Mesenchymal stem cell (in vitro differentiated cells and primary cell): ENCODE measurements around the gene PPFIA4.

Source experiments
- DNase-seq: peaks from one replicate; pipeline ENCODE4 v3.0.0-alpha.2; 2013
- H2AFZ ChIP-seq: one replicate; pipeline ENCODE4 v1.6.1; 2013; ENCODE audit warnings: low read depth, mild to moderate bottlenecking, control low read depth, inconsistent platforms, low read length, moderate library complexity
- H2AK5ac ChIP-seq: 2 replicates; pipeline ENCODE4 v1.6.1; 2013; ENCODE audit warnings: low read length, moderate library complexity, mild to moderate bottlenecking, inconsistent platforms; ENCODE audit not compliant: severe bottlenecking
- H2BK120ac ChIP-seq: one replicate; pipeline ENCODE4 v1.6.1; 2013; ENCODE audit warnings: low read depth, mild to moderate bottlenecking, inconsistent platforms, low read length, moderate library complexity
- H2BK12ac ChIP-seq, 2 experiments: one replicate each; pipeline ENCODE4 v1.6.1; 2013; ENCODE audit warnings: inconsistent platforms in 2 of 2, low read length in 2 of 2, mild to moderate bottlenecking in 2 of 2, moderate library complexity in 2 of 2, control low read depth in 1 of 2
- H2BK15ac ChIP-seq: one replicate; pipeline ENCODE4 v1.6.1; 2013; ENCODE audit warnings: mild to moderate bottlenecking, low read depth, inconsistent platforms; ENCODE audit not compliant: poor library complexity, severe bottlenecking
- H2BK5ac ChIP-seq: 2 replicates; pipeline ENCODE4 v1.6.1; 2013; ENCODE audit warnings: low read depth, mild to moderate bottlenecking, low read length, control low read depth, inconsistent platforms; ENCODE audit not compliant: poor library complexity, severe bottlenecking
- H3K14ac ChIP-seq, 2 experiments: one replicate each; pipeline ENCODE4 v1.6.1; 2013; ENCODE audit warnings: inconsistent platforms in 2 of 2, low read length in 2 of 2, control low read depth in 1 of 2, mild to moderate bottlenecking in 1 of 2, moderate library complexity in 1 of 2
- H3K18ac ChIP-seq, 2 experiments: one replicate each; pipeline ENCODE4 v1.6.1; 2013; ENCODE audit warnings: inconsistent platforms in 2 of 2, low read length in 2 of 2, control low read depth in 1 of 2, low read depth in 1 of 2, mild to moderate bottlenecking in 1 of 2
- H3K23ac ChIP-seq, 2 experiments: one replicate each; pipeline ENCODE4 v1.6.1; 2013; ENCODE audit warnings: inconsistent platforms in 2 of 2, low read length in 2 of 2, mild to moderate bottlenecking in 2 of 2, moderate library complexity in 2 of 2, control low read depth in 1 of 2
- H3K27ac ChIP-seq: 2 replicates; pipeline ENCODE4 v1.5.1; 2013; ENCODE audit warnings: mild to moderate bottlenecking, moderate library complexity, low read length, control low read depth, inconsistent platforms; ENCODE audit not compliant: poor library complexity, severe bottlenecking
- H3K27me3 ChIP-seq, 2 experiments: 2 replicates each; pipeline versions ENCODE4 v1.6.1 to v1.7.0; 2013; ENCODE audit warnings: low read length in 2 of 2, mild to moderate bottlenecking in 2 of 2, moderate library complexity in 2 of 2, control low read depth in 1 of 2, inconsistent platforms in 1 of 2; ENCODE audit not compliant: control insufficient read depth in 1 of 2, insufficient read depth in 1 of 2
- H3K36me3 ChIP-seq, 2 experiments: 2 replicates each; pipeline versions ENCODE4 v1.6.1 to v1.7.0; 2013; ENCODE audit warnings: low read length in 2 of 2, control low read depth in 1 of 2, inconsistent platforms in 1 of 2, low read depth in 1 of 2, mild to moderate bottlenecking in 1 of 2; ENCODE audit not compliant: insufficient read depth in 2 of 2, control insufficient read depth in 1 of 2
- H3K4ac ChIP-seq, 2 experiments: one replicate each; pipeline ENCODE4 v1.6.1; 2013; ENCODE audit warnings: inconsistent platforms in 2 of 2, low read length in 2 of 2, mild to moderate bottlenecking in 2 of 2, moderate library complexity in 2 of 2, control low read depth in 1 of 2, low read depth in 1 of 2
- H3K4me1 ChIP-seq: 2 replicates; pipeline ENCODE4 v1.6.1; 2013; ENCODE audit warnings: low read depth, low read length, control low read depth; ENCODE audit not compliant: control insufficient read depth, insufficient read depth
- H3K4me2 ChIP-seq: 2 replicates; pipeline ENCODE4 v1.6.1; 2013; ENCODE audit warnings: low read length, mild to moderate bottlenecking, inconsistent platforms; ENCODE audit not compliant: poor library complexity, severe bottlenecking
- H3K4me3 ChIP-seq, 2 experiments: 2 replicates each; pipeline versions ENCODE4 v1.5.1 to v1.7.0; 2013; ENCODE audit warnings: low read length in 2 of 2, mild to moderate bottlenecking in 2 of 2, control low read depth in 1 of 2, low read depth in 1 of 2; ENCODE audit not compliant: insufficient read depth in 1 of 2
- H3K79me1 ChIP-seq: replicated peaks from 2 replicates; pipeline ENCODE4 v1.6.1; 2013; ENCODE audit warnings: mild to moderate bottlenecking, control low read depth, low read length, inconsistent platforms; ENCODE audit not compliant: poor library complexity, severe bottlenecking
- H3K9ac ChIP-seq: 2 replicates; pipeline ENCODE4 v1.7.0; 2013; ENCODE audit warnings: mild to moderate bottlenecking, low read length, moderate library complexity
- H3K9me3 ChIP-seq: 2 replicates; pipeline ENCODE4 v1.7.0; 2013; ENCODE audit warnings: mild to moderate bottlenecking, low read length; ENCODE audit not compliant: control insufficient read depth
- H4K8ac ChIP-seq: one replicate; pipeline ENCODE4 v1.6.1; 2013; ENCODE audit warnings: inconsistent platforms, mild to moderate bottlenecking, low read length, moderate library complexity
- H4K91ac ChIP-seq: one replicate; pipeline ENCODE4 v1.6.1; 2013; ENCODE audit warnings: mild to moderate bottlenecking, low read length, inconsistent platforms
- WGBS: methylation state at CpG from one replicate; pipeline ENCODE4 v1.1.7; 2013; ENCODE audit warnings: mixed read lengths; 5-methylcytosine and 5-hydroxymethylcytosine counted together

The PPFIA4 gene

GRCh38 chr1:203046984-203047630, 20.8 kb downstream of the PPFIA4 start:
- Histone ChIP-seq H3K4me2 (no peak overlapping the region), H3K4ac (no peak overlapping the region), H3K23ac (no peak overlapping the region), H3K79me1 (no peaks in the 10 kb centered on the region), H3K9ac (peak overlapping the region; percentile 42), H3K36me3 (peaks cover 0 to 60% of the 10 kb centered on the region in 2 experiments), H3K4me3 (peak overlapping the region in 1 of 2 experiments; percentile 59), H3K14ac (no peak overlapping the region), H3K4me1 (peaks cover 10% of the 10 kb centered on the region), H2BK120ac (no peak overlapping the region), H3K18ac (no peak overlapping the region), H2AK5ac (no peak overlapping the region), H3K9me3 (no peaks in the 10 kb centered on the region), H3K27me3 (peaks cover 21 to 38% of the 10 kb centered on the region in 2 experiments), H2BK12ac (peak overlapping the region in 1 of 2 experiments; percentile 25), H2AFZ (no peak overlapping the region), H2BK5ac (no peak overlapping the region), H2BK15ac (no peak overlapping the region), H4K91ac (no peak overlapping the region), H4K8ac (peak overlapping the region; percentile 41), H3K27ac (no peak overlapping the region)
- peak; percentile 84 for DNase-seq
- 53% methylated on average over 15 of the region's 15 CpGs for WGBS

GRCh38 chr1:203048086-203048485, 21.8 kb downstream of the PPFIA4 start:
- Histone ChIP-seq H3K23ac (no peak overlapping the region), H2BK12ac (no peak overlapping the region), H3K9me3 (no peaks in the 10 kb centered on the region), H3K27me3 (peaks cover 27 to 42% of the 10 kb centered on the region in 2 experiments), H3K36me3 (peaks cover 0 to 59% of the 10 kb centered on the region in 2 experiments), H3K4me2 (no peak overlapping the region), H4K91ac (no peak overlapping the region), H3K14ac (no peak overlapping the region), H2BK5ac (no peak overlapping the region), H2BK120ac (no peak overlapping the region), H3K18ac (no peak overlapping the region), H3K9ac (no peak overlapping the region), H2AK5ac (no peak overlapping the region), H3K27ac (no peak overlapping the region), H3K4me1 (peaks cover 10% of the 10 kb centered on the region), H2BK15ac (no peak overlapping the region), H3K4ac (no peak overlapping the region), H3K4me3 (no peak overlapping the region), H3K79me1 (no peaks in the 10 kb centered on the region), H2AFZ (no peak overlapping the region), H4K8ac (no peak overlapping the region)
- DNase-seq, result no peak
- 93% methylated on average over 11 of the region's 11 CpGs for WGBS

GRCh38 chr1:203048555-203049051, 22.3 kb downstream of the PPFIA4 start:
- H2AK5ac ChIP-seq, result no peak overlapping the region
- H3K79me1 ChIP-seq, result no peaks in the 10 kb centered on the region
- H3K23ac ChIP-seq, result no peak overlapping the region
- no peak overlapping the region for H2BK15ac ChIP-seq
- 63% methylated on average over 20 of the region's 23 CpGs for WGBS
- no peak overlapping the region for H3K14ac ChIP-seq
- no peak overlapping the region for H2BK12ac ChIP-seq
- no peak overlapping the region for H2AFZ ChIP-seq
- peaks cover 0 to 56% of the 10 kb centered on the region in 2 experiments for H3K36me3 ChIP-seq
- H3K9me3 ChIP-seq, result no peaks in the 10 kb centered on the region
- H3K4ac ChIP-seq, result no peak overlapping the region
- no peak overlapping the region for H3K4me2 ChIP-seq
- no peak overlapping the region for H2BK5ac ChIP-seq
- no peak overlapping the region for H2BK120ac ChIP-seq
- no peak overlapping the region for H3K18ac ChIP-seq
- H3K4me1 ChIP-seq, result peaks cover 10% of the 10 kb centered on the region
- no peak overlapping the region for H3K9ac ChIP-seq
- no peak overlapping the region for H4K8ac ChIP-seq
- H4K91ac ChIP-seq, result no peak overlapping the region
- H3K4me3 ChIP-seq, result no peak overlapping the region
- H3K27me3 ChIP-seq, result peaks cover 27 to 40% of the 10 kb centered on the region in 2 experiments
- no peak overlapping the region for H3K27ac ChIP-seq
- DNase-seq, result peak; percentile 37

GRCh38 chr1:203049077-203049476, 22.8 kb downstream of the PPFIA4 start:
- Histone ChIP-seq H3K36me3 (peaks cover 0 to 57% of the 10 kb centered on the region in 2 experiments), H2BK120ac (no peak overlapping the region), H2BK12ac (no peak overlapping the region), H3K4ac (no peak overlapping the region), H3K4me3 (no peak overlapping the region), H3K9me3 (no peaks in the 10 kb centered on the region), H2AK5ac (no peak overlapping the region), H4K91ac (no peak overlapping the region), H3K4me1 (peaks cover 10% of the 10 kb centered on the region), H3K18ac (no peak overlapping the region), H4K8ac (no peak overlapping the region), H3K27me3 (peaks cover 27 to 44% of the 10 kb centered on the region in 2 experiments), H2BK5ac (no peak overlapping the region), H2AFZ (no peak overlapping the region), H3K4me2 (no peak overlapping the region), H3K27ac (no peak overlapping the region), H3K9ac (no peak overlapping the region), H3K79me1 (no peaks in the 10 kb centered on the region), H2BK15ac (no peak overlapping the region), H3K23ac (no peak overlapping the region), H3K14ac (no peak overlapping the region)
- DNase-seq, result no peak
- WGBS, result 68% methylated on average over 4 of the region's 4 CpGs
